DMS79 treated with DMSO at 0.1 percent for 48 hours (cell line): ENCODE results near the gene PLEK2.
"Not testable (repeated sequence)": the region's sequence is repeated elsewhere in the genome, so short reads cannot be mapped to it uniquely, and the experiment has no call there.

Experiments used
- DNase-seq: peaks from one replicate; lab custom pipeline; 2025; lab: John Stamatoyannopoulos, UW

PLEK2 gene

GRCh38 chr14:67411820-67412421, at the start of gene PLEK2:
TSS of gene PLEK2 (minus strand) at chr14:67412165. CDS start at chr14:67412059, 106 bp downstream.
- peak; percentile 93 for DNase-seq

GRCh38 chr14:67461341-67461985, 49.5 kb upstream of the PLEK2 start:
- no peak for DNase-seq

GRCh38 chr14:67459336-67459735, 47.4 kb upstream of the PLEK2 start:
- DNase-seq: no peak

- peak; percentile 64 for DNase-seq
Measured at GRCh38 chr14:67457782-67458181, 45.8 kb upstream of the PLEK2 start.

GRCh38 chr14:67456732-67457131, 44.8 kb upstream of the PLEK2 start:
- no peak for DNase-seq

- DNase-seq: no peak
Measured at GRCh38 chr14:67453575-67454300, 41.8 kb upstream of the PLEK2 start.

GRCh38 chr14:67451667-67452066, 39.7 kb upstream of the PLEK2 start:
- DNase-seq: not testable (repeated sequence)

GRCh38 chr14:67449096-67449495, 37.1 kb upstream of the PLEK2 start:
- no peak for DNase-seq

- peak; percentile 91 for DNase-seq
Measured at GRCh38 chr14:67447033-67447381, 35.0 kb upstream of the PLEK2 start.

- peak; percentile 93 for DNase-seq
Measured at GRCh38 chr14:67446371-67447032, 34.5 kb upstream of the PLEK2 start.

- no peak for DNase-seq
Measured at GRCh38 chr14:67444395-67444794, 32.4 kb upstream of the PLEK2 start.

GRCh38 chr14:67442139-67442906, 30.4 kb upstream of the PLEK2 start:
- DNase-seq: peak; percentile 61

GRCh38 chr14:67441672-67442071, 29.7 kb upstream of the PLEK2 start:
- no peak for DNase-seq

- no peak for DNase-seq
Measured at GRCh38 chr14:67441256-67441655, 29.3 kb upstream of the PLEK2 start.

GRCh38 chr14:67440513-67440912, 28.5 kb upstream of the PLEK2 start:
- peak; percentile 73 for DNase-seq

GRCh38 chr14:67438969-67439368, 27.0 kb upstream of the PLEK2 start:
- DNase-seq: no peak

- no peak for DNase-seq
Measured at GRCh38 chr14:67436006-67436866, 24.3 kb upstream of the PLEK2 start.

GRCh38 chr14:67435603-67436002, 23.6 kb upstream of the PLEK2 start:
- no peak for DNase-seq

GRCh38 chr14:67432050-67432564, 20.1 kb upstream of the PLEK2 start:
- no peak for DNase-seq

GRCh38 chr14:67429510-67430205, 17.7 kb upstream of the PLEK2 start:
- no peak for DNase-seq
